ENCODE measurements around the gene ARL14. TPM values are rescaled to one million over a fixed set of nuclear protein-coding genes. Genes with fewer than 3 reads are reported as not detected.

The ARL14 gene
- total RNA-seq, 2 donors from 2014 or later: 2.3 to 8.8 TPM

GRCh38 chr3:160698599-160699195, 21.7 kb downstream of the ARL14 start:
- Histone ChIP-seq H3K27me3 (no peaks in the 10 kb centered on the region), H3K4me3 (no peak overlapping the region), H3K36me3 (replicated peaks in 1 of 2; ENCODE audit: insufficient read depth in 1 of 2, low read depth in 2 of 2) (no peaks in the 10 kb centered on the region), H3K27ac (peak overlapping the region in 2 of 4 donors; percentile 18 to 54), H3K4me1 (peaks cover 17% of the 10 kb centered on the region), H3K9me3 (no peaks in the 10 kb centered on the region)
- TF ChIP-seq, protein P1, sequence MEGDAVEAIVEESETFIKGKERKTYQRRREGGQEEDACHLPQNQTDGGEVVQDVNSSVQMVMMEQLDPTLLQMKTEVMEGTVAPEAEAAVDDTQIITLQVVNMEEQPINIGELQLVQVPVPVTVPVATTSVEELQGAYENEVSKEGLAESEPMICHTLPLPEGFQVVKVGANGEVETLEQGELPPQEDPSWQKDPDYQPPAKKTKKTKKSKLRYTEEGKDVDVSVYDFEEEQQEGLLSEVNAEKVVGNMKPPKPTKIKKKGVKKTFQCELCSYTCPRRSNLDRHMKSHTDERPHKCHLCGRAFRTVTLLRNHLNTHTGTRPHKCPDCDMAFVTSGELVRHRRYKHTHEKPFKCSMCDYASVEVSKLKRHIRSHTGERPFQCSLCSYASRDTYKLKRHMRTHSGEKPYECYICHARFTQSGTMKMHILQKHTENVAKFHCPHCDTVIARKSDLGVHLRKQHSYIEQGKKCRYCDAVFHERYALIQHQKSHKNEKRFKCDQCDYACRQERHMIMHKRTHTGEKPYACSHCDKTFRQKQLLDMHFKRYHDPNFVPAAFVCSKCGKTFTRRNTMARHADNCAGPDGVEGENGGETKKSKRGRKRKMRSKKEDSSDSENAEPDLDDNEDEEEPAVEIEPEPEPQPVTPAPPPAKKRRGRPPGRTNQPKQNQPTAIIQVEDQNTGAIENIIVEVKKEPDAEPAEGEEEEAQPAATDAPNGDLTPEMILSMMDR (IDR thresholded peaks at IDR 0.05): no peak
- ATAC-seq (no peak), DNase-seq (no peak)
- intact Hi-C loops (cut with DNase I): no loop called here
- WGBS, 2 donors: 79 to 94% methylated on average over 1 of the region's 1 CpG

DNA sequence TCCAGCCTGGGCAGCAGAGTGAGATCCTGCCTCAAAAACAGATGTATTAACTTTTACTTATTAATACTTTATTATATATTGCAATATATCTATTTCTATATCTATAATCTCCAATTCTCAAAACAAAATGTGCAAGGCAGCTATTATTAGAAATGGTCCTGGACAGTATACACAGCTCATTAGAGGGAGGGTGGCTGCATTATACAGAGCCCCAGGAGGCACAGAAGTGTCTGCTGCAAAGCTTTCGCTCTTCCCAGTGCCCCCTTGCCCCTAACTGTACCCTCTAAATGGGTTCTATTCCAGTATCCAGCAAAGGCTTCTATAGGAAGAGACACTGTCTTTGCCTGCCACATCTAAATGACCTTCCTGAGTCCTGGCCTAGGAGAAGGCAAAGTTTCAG, 24.5 kb downstream of the ARL14 start:
- peaks cover 17% of the 10 kb centered on the region for H3K4me1 ChIP-seq
- no peak overlapping the region for H3K27ac ChIP-seq
- TF ChIP-seq, protein P1 (IDR thresholded peaks at IDR 0.05): no peak
- no peak for TF ChIP-seq POLR2A (IDR thresholded peaks at IDR 0.05)
- DNase-seq: no peak
- no peaks in the 10 kb centered on the region for H3K36me3 ChIP-seq (replicated peaks in 1 of 2; ENCODE audit: insufficient read depth in 1 of 2, low read depth in 2 of 2)
- H3K27me3 ChIP-seq: no peaks in the 10 kb centered on the region
- 82 to 88% methylated on average over 1 of the region's 1 CpG for WGBS, 2 donors
- intact Hi-C loops (cut with DNase I): no loop called here
- no peak overlapping the region for H3K4me3 ChIP-seq
- H3K9me3 ChIP-seq: no peaks in the 10 kb centered on the region
- no peak for ATAC-seq

DNA sequence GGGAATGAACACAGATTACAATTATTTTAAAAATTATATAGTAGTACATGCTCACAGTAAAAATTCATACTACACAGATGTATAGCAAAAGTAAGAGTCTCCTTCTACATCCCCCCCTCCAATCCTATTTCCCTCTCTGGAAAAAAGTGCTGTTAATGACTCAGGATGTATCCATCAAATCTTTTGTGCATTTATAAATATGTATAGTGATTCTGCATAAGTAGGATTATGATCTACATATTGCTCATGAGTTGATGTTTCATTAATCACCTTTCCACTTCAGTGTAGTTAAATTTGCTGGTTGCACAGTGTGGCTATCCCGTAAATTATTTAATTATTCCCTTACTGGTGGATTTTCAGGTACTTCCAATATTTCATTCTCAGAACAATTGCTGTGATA, 25.3 kb downstream of the ARL14 start:
- H3K4me1 ChIP-seq: peaks cover 17% of the 10 kb centered on the region
- intact Hi-C loops (cut with DNase I): no loop called here
- 95 to 98% methylated on average over 1 of the region's 1 CpG for WGBS, 2 donors
- no peaks in the 10 kb centered on the region for H3K27me3 ChIP-seq
- DNase-seq: no peak
- no peak overlapping the region for H3K27ac ChIP-seq
- TF ChIP-seq POLR2A (IDR thresholded peaks at IDR 0.05): no peak
- TF ChIP-seq, protein P1 (IDR thresholded peaks at IDR 0.05): no peak
- no peaks in the 10 kb centered on the region for H3K9me3 ChIP-seq
- no peak for ATAC-seq
- no peak overlapping the region for H3K4me3 ChIP-seq
- no peaks in the 10 kb centered on the region for H3K36me3 ChIP-seq (replicated peaks in 1 of 2; ENCODE audit: insufficient read depth in 1 of 2, low read depth in 2 of 2)

- intact Hi-C loops (cut with DNase I): no loop called here
- TF ChIP-seq, protein P1 (IDR thresholded peaks at IDR 0.05): no peak
- TF ChIP-seq POLR2A (IDR thresholded peaks at IDR 0.05): no peak
- DNase-seq (no peak), ATAC-seq (no peak)
- H3K27ac ChIP-seq: no peak overlapping the region
- 83 to 85% methylated on average over 2 of the region's 2 CpGs for WGBS, 2 donors
- no peaks in the 10 kb centered on the region for H3K36me3 ChIP-seq (replicated peaks in 1 of 2; ENCODE audit: insufficient read depth in 1 of 2, low read depth in 2 of 2)
- peaks cover 1% of the 10 kb centered on the region for H3K4me1 ChIP-seq
- no peaks in the 10 kb centered on the region for H3K27me3 ChIP-seq
- no peaks in the 10 kb centered on the region for H3K9me3 ChIP-seq
- no peak overlapping the region for H3K4me3 ChIP-seq
These were observed 27.0 kb downstream of the ARL14 start for GRCh38 chr3:160703974-160704373.

GRCh38 chr3:160707187-160707794, 30.3 kb downstream of the ARL14 start:
- peaks cover 9% of the 10 kb centered on the region for H3K4me1 ChIP-seq
- peak; percentile 12 to 52 (median 36) for DNase-seq
- peak; percentile 74 for ATAC-seq
- no peaks in the 10 kb centered on the region for H3K36me3 ChIP-seq (replicated peaks in 1 of 2; ENCODE audit: insufficient read depth in 1 of 2, low read depth in 2 of 2)
- no peaks in the 10 kb centered on the region for H3K9me3 ChIP-seq
- no peaks in the 10 kb centered on the region for H3K27me3 ChIP-seq
- H3K4me3 ChIP-seq: no peak overlapping the region
- 9 to 10% methylated on average over 4 of the region's 4 CpGs for WGBS, 2 donors
- H3K27ac ChIP-seq: no peak overlapping the region
- intact Hi-C loops (cut with DNase I): no loop called here
- TF ChIP-seq, protein P1 (IDR thresholded peaks at IDR 0.05): peak; percentile 9 to 74 (median 65)
- no peak for TF ChIP-seq POLR2A (IDR thresholded peaks at IDR 0.05)

Data from body of pancreas (tissue), 4 donors.